GM18499 (cell line): Measurements from ENCODE around the gene TTC12.

Experiments used
- ATAC-seq: cut with Tn5 transposase; IDR thresholded peaks from one replicate; pipeline ENCODE4 v1.9.1; 2021; ENCODE audit warnings: moderate number of reproducible peaks; ENCODE audit not compliant: insufficient read depth, unreplicated experiment

Gene TTC12

DNA sequence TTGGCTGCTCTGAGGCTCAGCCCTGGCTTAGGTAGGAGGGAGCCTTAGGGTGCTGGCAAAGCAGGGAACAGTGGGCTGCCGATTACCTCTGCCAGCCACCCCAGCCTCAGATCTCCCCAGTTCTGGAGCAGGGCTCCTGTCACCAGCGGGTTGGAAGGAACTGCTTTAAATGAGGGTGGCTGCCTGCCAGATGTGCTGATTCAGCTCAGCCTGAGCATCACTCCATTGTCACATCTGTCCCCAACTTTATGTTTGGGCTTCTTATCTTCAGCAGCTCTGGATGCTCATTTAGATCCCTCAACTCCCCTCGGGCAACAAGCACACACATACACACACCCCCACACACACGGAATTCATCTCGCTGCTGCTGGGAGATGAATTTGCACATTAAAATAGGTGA is 56.3 kb downstream of the TTC12 start:
- ATAC-seq, result no peak

DNA sequence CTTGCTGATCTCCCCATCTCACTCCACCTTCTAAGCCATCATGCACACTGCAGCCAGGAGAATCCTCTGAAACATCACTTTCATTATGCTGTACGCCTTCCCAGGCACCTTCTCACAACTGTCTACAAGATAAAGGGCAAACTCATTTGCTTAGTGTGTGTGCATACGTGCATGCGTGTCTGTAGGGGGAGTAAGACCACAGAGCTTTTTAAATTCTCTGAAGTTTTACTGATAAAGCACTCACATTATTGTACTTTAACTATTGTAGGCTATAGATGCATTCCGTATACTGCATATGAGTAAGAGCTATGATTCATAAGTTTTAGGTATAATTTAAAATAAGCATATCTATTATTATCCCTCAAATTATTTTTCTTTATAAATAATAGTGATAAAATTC is 57.9 kb downstream of the TTC12 start:
- ATAC-seq, result no peak

DNA sequence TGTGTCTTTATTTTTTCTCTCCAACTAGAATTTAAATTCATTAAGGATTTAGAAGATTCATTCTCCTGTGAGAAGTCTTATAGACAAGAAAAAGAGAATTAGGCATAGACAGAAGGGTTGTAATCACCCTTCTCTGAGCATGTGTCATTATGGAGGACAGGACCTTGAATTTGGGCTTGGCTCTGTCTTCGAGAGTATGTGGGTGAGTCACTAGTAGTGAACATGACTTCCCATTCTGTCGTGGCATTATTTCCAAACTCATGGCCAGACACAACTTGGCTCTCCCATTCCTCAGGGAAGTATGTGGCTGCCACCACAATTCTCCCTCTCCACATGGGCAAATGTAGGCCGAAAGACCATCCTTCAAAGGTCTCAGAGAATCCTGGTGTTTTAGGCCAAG is 58.9 kb downstream of the TTC12 start:
- no peak for ATAC-seq

DNA sequence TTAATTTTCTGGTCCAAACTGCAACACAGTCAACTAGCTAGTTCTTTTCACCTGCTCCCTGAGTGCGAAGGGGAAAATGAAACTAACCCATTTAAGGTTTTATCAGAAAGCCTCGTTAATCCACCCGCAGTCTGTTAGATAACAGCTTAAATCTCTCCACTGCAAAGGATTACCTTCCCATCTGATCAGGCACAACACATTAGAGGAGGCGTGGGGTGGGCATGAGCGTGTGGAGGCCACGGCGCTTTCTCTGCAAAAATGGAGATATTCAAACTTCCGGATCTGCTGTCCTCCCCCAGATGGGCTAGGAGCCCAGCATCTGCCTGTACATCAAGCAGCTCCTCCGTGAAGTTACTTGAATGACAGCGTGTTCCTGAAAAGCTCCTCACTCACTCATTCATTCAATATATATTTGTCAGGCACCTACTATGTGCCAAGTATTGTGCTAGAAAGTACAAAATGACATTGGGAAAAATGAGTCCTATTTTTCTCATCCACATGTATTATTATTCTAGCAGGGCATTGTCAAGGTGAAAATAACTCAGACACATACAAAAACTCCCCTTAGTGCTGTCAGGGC is 59.7 kb downstream of the TTC12 start:
- no peak for ATAC-seq

DNA sequence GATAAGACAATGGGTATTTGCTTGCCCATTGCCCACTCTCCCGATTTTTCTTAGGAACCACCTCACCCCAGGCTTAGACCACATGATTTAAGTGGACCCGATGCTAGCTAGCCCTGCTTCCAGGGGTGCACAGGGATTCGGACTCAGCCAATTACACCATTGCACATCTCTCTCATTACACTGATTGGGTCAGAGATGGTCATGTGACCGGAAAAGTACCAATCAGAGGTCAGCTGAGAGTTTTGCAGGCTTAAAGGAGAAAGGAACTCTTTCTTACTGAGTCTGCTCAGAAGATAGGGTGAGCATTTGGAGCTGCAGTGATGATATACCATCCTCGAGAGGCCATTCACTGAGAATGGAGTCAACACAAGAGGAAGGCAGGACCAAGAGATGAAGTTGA is 61.0 kb downstream of the TTC12 start:
- no peak for ATAC-seq

DNA sequence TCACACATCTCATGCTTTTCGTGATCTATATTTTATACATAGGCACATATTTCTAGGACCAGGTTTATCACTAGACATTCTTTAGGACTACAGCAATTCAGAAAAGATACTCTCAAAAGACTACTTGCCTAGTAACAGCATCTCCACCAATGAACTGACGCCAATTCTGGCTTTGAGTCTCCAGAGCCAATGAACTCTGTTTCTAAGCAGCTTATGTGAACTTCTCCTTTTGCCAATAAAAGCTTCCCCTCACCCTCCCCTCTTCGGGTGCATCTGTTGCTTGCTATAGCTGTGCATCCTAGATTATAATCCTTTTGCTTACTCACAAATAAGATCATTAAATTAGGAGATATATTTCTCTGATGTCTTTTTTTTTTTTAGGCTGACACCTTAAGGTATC is 61.8 kb downstream of the TTC12 start:
- ATAC-seq, result no peak

DNA sequence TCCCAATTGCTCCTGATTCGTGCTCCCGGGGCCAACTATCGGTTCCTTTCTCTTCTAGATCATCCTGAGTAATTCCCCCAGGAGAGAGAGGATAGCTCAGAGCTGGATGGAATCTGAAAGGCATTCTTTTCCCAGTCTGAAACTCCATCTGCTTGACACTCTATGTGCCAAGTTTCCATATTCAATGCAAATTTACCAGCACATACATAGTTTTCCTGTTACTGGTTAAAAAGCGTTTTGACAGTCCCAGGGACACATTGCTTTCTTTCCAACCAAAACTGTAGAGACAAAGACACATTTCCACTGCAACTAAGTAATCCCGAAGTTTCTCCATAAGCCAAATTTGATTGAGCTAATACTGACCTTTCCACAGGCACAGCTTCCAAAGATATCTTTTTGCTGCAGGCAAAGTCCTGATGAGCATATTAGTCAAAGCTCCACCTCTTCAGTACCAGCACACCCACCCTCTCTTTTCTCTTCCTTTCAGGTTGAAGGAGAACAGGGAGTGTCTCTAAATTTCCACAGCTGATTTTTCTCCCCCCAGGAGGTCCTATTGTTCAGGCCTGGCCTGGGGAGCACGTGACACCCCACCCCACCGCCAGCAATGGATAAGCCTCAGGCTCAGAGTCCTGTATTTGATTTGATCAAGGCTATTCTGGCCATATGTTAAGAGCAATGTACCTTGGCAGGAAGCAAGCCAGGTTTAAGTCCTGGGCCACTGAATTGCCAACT is 63.5 kb downstream of the TTC12 start:
- no peak for ATAC-seq

DNA sequence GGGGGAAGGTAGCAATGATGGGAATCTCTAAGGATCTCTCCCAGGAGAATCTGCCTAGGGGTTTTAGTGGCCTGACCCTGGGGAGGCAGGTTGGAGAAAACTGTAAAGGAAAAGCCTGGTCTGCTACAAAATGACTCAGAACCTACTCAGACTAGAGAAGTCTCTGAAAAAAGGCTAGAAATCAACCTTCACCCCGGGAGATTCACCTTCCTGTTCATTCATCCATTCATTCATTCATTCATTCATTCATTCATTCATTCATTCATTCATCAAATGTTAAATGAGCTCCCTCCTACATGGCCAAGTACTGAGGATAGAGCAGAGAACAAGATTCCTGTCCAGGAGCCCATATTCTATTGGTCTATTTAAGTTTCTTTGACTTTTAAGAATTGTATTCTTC is 64.3 kb downstream of the TTC12 start:
- no peak for ATAC-seq

DNA sequence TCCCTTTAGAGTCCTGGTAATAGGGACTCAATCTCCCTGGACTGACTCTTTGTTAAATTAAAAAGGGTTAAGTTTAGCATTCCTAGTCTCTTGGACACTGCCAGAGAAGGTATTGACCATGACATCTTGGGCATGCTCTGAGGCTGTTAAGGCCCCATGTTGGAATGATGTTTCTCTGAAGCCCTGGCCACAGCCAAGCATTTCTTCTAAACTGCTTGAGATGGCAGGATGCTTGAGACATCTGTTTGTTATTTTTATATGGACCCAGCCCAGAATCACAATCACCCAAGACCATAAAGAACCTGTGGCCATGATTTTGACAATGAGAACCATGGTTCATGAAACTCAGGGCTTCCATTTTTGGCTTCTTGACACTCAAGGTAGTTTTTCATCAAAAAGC is 67.7 kb downstream of the TTC12 start:
- ATAC-seq, result no peak

DNA sequence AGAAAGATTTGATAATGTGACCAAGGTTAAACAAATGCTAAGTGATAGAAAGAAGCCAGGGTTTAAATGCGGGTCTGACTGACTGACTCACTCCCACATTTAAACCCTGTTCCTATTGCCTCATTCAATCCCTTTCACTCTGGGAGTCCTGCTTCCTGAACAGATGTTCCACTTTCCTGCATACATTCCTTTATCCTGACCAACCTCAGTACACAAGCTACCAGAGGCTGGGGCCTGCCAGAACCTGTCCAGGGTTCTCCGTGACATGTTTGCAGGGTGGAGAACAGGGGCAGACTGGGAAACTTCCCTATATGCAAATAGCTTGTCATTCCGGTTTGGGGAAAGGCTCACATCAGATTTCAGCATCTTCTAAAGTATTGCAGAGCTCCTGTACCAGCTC is 70.2 kb downstream of the TTC12 start:
- no peak for ATAC-seq

DNA sequence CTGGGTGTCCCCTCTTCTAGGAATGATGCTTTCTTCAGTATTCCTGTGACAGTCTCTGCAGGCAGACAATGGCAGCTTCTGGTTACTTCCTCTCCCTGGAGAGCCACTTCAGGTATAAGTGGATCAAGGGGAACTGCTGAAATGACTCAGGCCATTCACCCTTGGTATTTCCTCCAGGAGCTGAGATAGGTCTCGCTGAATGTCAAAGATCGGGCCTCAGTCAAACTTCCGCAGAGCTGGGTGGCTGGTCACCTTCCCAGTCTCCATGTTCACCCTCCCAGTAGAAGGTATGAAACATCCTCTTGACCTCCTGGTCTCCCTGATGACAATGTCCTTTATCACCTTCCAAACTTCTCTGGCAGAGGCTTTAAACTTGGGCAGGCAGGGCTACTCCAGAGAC is 71.4 kb downstream of the TTC12 start:
- ATAC-seq, result no peak

DNA sequence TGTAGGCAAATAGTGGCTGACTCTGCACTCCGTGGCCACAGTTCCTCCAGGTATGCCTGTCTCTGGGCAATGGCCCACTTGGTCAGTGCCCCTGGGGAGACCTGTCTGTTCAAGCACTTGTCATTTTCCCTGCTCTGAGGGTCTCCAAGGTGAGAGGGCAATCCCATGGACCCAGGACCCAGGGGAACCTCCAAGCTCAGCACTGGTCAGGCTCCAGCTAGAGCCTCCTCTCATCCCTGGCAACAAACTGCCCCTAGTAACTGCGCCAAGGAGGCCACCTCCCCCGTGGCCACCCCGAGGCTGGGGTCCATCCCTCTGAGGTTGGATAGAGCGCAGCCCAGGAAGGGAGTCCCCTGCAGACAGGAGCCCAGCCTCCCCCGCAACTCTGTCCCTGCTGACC is 72.5 kb downstream of the TTC12 start:
- no peak for ATAC-seq

DNA sequence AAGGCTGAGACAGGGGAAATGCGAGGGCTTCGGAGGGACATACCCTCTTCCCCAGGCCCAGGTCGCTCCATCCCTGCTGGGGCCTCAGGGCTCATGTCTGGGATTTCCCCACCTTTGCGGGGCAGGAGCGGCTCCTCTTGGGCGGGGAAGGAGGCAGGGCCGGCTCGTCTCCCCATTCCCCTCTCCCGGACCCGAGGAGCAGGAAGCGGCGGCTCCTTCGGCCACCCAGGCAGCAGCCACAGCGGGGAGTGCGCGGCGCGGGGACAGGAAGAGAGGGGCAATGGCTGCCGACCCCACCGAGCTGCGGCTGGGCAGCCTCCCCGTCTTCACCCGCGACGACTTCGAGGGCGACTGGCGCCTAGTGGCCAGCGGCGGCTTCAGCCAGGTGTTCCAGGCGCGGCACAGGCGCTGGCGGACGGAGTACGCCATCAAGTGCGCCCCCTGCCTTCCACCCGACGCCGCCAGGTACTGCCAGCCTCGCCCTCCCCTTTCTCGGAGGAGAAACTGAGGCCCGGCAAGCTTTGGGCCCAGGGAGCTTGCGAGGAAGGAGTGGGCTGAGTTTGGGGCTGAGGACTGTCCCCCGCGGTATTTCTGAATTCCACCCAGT is 73.3 kb downstream of the TTC12 start, which contains the start of gene ANKK1:
Gene ANKK1 (plus strand): TSS at position 175 of the 607 bp plus-strand sequence. CDS start 106 bp downstream, at position 281.
- ATAC-seq, result no peak

DNA sequence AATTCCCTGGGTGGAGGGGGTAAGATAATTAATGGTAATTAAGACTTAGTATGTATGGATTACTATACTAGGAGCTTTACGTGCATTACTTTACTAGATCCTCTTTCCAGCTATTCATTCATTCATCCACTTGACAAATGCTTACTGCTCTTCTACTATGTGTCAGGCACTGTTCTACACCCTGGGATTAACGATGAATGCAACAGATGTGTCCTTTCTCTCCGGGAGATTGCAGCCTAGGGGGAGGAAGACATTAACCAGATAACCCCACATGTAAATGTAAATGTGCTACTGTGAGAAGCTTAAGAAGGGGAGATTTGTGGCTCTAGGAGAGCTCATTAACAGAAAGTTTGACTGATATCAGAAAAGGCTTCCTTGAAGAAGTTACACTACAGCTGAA is 74.9 kb downstream of the TTC12 start:
- ATAC-seq, result no peak

DNA sequence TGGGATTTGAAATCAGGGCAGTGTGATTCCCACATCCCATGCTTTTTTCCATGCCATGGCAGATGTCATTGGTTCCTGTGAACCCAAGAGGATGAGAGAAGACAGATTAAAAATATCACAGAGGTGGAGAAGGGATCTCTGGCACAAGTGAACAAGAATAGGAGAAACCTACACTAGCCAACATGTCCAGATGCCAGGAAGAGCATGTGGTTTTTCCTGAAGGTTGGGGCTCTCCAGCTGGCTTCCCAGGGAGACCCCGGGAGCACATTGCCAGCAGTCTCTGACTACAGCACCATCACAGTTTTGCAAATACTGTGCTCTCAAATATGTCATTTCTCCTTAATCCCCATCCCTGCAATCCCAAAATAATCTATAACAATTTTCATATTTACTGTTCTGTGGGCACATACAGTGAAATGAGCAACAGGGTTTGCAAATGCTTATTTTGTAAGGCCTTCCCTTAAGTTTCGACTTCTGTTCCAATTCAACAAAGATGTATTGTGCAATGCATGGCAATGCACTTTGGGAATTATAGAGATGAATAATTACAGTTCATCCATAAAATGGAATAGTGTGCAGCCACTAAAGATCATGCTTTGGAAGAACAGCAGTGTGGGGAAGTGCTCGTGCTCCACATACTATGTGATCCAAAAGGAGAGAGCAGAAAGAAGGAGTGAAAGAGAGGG is 78.0 kb downstream of the TTC12 start:
- no peak for ATAC-seq

DNA sequence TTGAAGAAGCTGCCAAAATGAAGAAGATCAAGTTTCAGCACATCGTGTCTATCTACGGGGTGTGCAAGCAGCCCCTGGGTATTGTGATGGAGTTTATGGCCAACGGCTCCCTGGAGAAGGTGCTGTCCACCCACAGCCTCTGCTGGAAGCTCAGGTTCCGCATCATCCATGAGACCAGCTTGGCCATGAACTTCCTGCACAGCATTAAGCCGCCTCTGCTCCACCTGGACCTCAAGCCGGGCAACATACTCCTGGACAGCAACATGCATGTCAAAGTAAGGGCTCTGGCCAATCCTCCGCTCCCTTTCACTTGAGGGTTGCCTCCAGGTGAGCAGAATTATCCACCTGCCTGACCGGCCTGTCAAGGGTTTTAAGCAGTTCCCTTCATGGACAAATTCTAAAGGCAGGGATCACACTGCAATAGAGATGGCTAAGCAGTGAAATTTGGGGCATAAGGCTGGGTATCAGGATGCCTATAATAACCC is 79.2 kb downstream of the TTC12 start:
- no peak for ATAC-seq

DNA sequence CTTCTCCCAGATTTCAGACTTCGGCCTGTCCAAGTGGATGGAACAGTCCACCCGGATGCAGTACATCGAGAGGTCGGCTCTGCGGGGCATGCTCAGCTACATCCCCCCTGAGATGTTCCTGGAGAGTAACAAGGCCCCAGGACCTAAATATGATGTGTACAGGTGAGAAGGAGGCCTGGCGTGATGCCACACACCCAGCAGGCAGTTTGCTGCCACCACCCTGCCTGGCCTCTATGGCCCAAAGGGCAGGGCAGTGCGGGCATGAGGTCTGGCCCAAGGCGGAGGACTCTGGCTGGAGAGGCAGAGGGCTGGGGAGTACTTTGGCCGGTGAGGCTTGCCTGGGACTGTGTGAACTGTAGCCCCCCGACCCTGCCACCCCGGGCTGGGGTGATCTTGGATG is 80.5 kb downstream of the TTC12 start:
- ATAC-seq, result no peak

DNA sequence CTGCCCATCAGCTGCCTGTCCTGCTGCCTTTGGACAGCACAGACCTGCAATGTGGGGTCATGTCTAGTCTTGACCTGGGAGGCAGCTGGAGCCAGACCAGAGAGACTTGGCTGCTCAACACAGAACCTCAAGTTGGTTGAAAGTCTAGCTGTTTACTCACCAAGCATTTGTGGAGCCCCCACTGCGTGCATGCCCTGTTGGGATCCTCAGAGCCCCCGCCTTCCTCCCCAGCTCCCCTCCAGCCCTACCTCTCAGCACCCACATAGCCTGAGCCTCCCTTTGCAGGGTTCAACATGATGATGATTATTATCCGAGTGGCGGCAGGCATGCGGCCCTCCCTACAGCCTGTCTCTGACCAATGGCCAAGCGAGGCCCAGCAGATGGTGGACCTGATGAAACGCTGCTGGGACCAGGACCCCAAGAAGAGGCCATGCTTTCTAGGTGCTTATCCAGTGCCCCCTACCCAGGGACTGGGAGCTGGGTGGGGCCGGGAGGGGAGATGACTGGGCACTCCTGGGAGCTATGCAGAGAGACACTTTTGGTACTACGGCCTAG is 81.5 kb downstream of the TTC12 start:
- no peak for ATAC-seq

DNA sequence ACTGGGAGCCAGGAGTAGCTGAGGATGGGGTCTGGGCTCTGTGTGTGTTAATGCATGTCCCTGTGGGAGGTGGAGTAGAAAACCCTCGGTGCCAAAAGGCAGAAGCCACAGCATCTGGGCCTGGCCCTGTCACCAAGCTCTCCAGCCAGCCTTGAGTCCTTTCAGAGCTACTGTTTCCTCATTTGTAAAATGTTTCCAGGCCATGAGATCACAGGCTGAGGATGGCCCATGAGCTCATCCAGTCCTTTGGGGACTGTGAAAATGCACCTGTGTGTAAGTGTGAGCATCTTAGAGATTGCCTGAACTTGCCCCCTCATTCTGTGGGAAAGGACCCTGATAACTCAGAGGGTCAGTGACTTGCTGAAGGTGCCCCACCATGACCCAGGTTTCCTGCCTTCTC is 82.3 kb downstream of the TTC12 start:
- no peak for ATAC-seq

DNA sequence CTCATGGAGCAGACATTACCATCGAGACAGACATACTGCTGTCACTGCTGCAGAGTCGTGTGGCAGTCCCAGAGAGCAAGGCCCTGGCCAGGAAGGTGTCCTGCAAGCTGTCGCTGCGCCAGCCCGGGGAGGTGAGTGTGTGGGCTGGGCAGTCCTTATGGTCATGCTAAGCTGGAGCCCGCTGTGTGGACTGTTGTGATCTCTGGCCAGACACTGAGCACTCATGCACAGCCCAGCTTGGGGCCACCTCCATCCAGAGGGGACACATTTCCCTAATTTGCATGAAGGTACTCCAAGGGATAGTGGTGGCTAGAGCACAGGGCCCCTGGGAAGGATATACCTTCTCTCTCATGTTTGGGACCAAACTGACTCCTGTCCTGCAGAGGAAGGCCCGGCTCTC is 82.8 kb downstream of the TTC12 start:
- no peak for ATAC-seq

DNA sequence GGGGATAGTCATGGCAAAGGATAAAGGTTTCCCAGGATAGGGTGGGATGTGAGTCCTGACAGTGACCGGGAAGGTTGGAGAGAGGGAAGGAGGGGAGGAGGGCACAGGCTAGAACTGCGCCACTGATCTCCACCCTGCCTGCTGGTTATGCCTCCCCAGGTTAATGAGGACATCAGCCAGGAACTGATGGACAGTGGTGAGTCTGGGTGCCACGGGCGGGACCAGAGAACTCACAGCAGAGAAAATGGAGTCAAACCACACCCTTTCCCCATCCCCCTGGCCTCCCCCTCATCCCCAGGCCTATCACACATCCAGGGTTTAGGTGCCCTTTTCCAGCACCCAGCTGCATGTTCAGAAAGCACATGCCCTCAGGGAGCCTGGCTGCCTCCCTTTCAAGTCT is 83.4 kb downstream of the TTC12 start:
- no peak for ATAC-seq
